Stomach (tissue), 9 donors: ENCODE measurements around the gene TNFRSF8. TPM values are rescaled to one million over a fixed set of nuclear protein-coding genes. Genes with fewer than 3 reads are reported as not detected.

Experiments
- DNase-seq, 2 donors: peaks; one replicate each; pipeline versions ENCODE4 v3.0.0 to v3.0.0-alpha.2; 2013 to 2019
- H3K27ac ChIP-seq, 5 donors: fragments of 200-600 bp in 4 of 5; sonication (generic) in 4 of 5; one replicate each; pipeline ENCODE4 v1.5.1; 2013 to 2019; ENCODE audit warnings: mild to moderate bottlenecking in 1 of 5, moderate library complexity in 1 of 5
- H3K27me3 ChIP-seq, 3 donors: fragments of 200-600 bp; sonication (generic); one replicate each; pipeline ENCODE4 v1.5.1; 2017 to 2019; ENCODE audit warnings: mixed run types in 1 of 3
- H3K36me3 ChIP-seq, 4 donors: fragments of 200-600 bp; sonication (generic); 1 replicate in 3 of 4; 2 replicates in 1 of 4; pipeline ENCODE4 v1.5.1; 2016 to 2019
- H3K4me1 ChIP-seq, 4 donors: fragments of 200-600 bp; sonication (generic); one replicate each; pipeline ENCODE4 v1.5.1; 2016 to 2019
- H3K4me3 ChIP-seq, 4 donors: fragments of 200-600 bp; sonication (generic) in 3 of 4; one replicate each; pipeline ENCODE4 v1.5.1; 2016 to 2019; ENCODE audit warnings: mild to moderate bottlenecking in 1 of 4
- H3K9me3 ChIP-seq, 4 donors: fragments of 200-600 bp; sonication (generic); one replicate each; pipeline ENCODE4 v1.5.1; 2016 to 2019
- EP300 ChIP-seq: sonication (generic); formaldehyde crosslinking; IDR thresholded peaks from one replicate; pipeline ENCODE4 v1.6.1; 2017; ENCODE audit warnings: antibody characterized with exemption
- POLR2A ChIP-seq, 4 donors: fragments of 450-650 bp; IDR thresholded peaks; one replicate each; pipeline ENCODE4 v1.6.1; 2016; ENCODE audit warnings: antibody characterized with exemption in 4 of 4, control low read depth in 2 of 4, mild to moderate bottlenecking in 1 of 4, moderate library complexity in 1 of 4
- POLR2AphosphoS5 ChIP-seq, 3 donors: sonication (generic); formaldehyde crosslinking; IDR thresholded peaks; one replicate each; pipeline ENCODE4 v1.6.1; 2016; ENCODE audit warnings: antibody characterized with exemption in 3 of 3
- WGBS, 5 donors: extraction: QIAGEN DNeasy Blood & Tissue Kit in 3 of 5; methylation state at CpG; one replicate each; pipeline versions ENCODE4 v1.1.5 to v1.1.7; 2013 to 2018; 5-methylcytosine and 5-hydroxymethylcytosine counted together
- intact Hi-C: fragments of 100-400 bp; cut with DNase I; formaldehyde crosslinking; loops from one replicate; pipeline ENCODE4 v1.15.1; 2023; ENCODE audit warnings: low total_unique reads
- polyA plus RNA-seq, 3 donors: library from polyadenylated mRNA; stranded (reverse); fragments of 200-250 nt; gene quantifications; one replicate each; pipeline ENCODE4 v1.2.3, GENCODE V29; 2013
- total RNA-seq, 5 donors: library from RNA; depleted of rRNA; stranded (reverse); fragments of >200 nt; gene quantifications; one replicate each; pipeline versions ENCODE4 v1.1.0 to v1.2.3, GENCODE V29; 2014 to 2016
- TF ChIP-seq, protein P1 (sequence below), 7 experiments: fragments of 450-650 bp in 4 of 7; fragments of 200-600 bp in 3 of 7; sonication (generic) in 3 of 7; IDR thresholded peaks; one replicate each; pipeline ENCODE4 v1.5.1; 2016 to 2019; ENCODE audit warnings: antibody characterized with exemption in 7 of 7, control low read depth in 2 of 7, mild to moderate bottlenecking in 1 of 7
- donor health status: healthy with polysubstance abuse.
- donor health status: Bipolar disorder and iron deficiency.
- donor health status: healthy.

The TNFRSF8 gene
- total and polyA plus RNA-seq, 8 donors = 0.18 to 2.1 (median 0.88) TPM; not detected in 2

DNA sequence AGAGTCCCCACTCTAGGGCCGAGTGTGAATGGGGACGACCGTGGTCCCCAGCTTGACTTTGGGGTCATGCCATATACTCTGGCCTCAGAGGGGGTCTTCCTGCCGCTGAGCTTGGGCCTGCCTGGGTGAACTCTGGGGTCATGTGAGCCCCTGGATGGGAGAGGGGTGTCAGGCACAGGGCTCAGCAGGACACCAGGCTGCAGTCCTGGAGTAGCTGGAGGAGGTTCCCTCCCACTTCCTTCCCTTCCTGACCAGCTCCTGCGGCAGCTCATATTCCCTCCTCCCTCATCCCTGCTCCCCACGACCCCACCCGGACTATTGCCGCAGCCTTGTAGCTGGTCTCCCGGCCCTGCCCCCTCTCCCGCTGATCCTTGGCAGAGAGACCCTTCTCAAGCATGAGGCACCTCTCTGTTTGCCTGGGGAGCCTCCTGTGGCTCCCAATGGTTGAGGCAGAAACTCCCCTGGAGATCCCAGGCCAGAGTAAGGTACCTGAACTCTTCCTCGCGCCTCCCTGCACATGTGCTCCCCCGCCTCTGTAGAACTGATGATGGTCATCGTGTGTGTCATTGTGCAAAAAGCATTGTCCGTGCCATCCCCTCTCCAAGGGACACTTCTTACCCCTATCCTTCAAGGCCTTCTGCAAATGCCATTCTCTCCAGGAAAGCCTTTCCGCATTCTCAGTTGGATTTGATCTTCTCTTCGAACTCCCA is 105.5 kb downstream of the TNFRSF8 start:
- no peaks in the 10 kb centered on the region for H3K9me3 ChIP-seq
- TF ChIP-seq POLR2A (IDR thresholded peaks at IDR 0.05) (no peak), POLR2AphosphoS5 (IDR thresholded peaks at IDR 0.05) (no peak), EP300 (no peak)
- TF ChIP-seq, protein P1, sequence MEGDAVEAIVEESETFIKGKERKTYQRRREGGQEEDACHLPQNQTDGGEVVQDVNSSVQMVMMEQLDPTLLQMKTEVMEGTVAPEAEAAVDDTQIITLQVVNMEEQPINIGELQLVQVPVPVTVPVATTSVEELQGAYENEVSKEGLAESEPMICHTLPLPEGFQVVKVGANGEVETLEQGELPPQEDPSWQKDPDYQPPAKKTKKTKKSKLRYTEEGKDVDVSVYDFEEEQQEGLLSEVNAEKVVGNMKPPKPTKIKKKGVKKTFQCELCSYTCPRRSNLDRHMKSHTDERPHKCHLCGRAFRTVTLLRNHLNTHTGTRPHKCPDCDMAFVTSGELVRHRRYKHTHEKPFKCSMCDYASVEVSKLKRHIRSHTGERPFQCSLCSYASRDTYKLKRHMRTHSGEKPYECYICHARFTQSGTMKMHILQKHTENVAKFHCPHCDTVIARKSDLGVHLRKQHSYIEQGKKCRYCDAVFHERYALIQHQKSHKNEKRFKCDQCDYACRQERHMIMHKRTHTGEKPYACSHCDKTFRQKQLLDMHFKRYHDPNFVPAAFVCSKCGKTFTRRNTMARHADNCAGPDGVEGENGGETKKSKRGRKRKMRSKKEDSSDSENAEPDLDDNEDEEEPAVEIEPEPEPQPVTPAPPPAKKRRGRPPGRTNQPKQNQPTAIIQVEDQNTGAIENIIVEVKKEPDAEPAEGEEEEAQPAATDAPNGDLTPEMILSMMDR (IDR thresholded peaks at IDR 0.05) = no peak
- peak overlapping the region; percentile 26 to 93 (median 88) for H3K27ac ChIP-seq
- intact Hi-C loops = no loop called here
- H3K36me3 ChIP-seq = peaks cover 0 to 5% (median 0%) of the 10 kb centered on the region in 4 donors
- H3K4me1 ChIP-seq = peaks cover 17 to 87% (median 60%) of the 10 kb centered on the region in 4 donors
- peaks cover 0 to 7% (median 0%) of the 10 kb centered on the region in 3 donors for H3K27me3 ChIP-seq
- peak overlapping the region; percentile 71 to 93 (median 86) for H3K4me3 ChIP-seq
- no peak for DNase-seq
- 60 to 79% (median 67%) methylated on average over 11 to 17 of the region's 17 CpGs for WGBS, 5 donors

DNA sequence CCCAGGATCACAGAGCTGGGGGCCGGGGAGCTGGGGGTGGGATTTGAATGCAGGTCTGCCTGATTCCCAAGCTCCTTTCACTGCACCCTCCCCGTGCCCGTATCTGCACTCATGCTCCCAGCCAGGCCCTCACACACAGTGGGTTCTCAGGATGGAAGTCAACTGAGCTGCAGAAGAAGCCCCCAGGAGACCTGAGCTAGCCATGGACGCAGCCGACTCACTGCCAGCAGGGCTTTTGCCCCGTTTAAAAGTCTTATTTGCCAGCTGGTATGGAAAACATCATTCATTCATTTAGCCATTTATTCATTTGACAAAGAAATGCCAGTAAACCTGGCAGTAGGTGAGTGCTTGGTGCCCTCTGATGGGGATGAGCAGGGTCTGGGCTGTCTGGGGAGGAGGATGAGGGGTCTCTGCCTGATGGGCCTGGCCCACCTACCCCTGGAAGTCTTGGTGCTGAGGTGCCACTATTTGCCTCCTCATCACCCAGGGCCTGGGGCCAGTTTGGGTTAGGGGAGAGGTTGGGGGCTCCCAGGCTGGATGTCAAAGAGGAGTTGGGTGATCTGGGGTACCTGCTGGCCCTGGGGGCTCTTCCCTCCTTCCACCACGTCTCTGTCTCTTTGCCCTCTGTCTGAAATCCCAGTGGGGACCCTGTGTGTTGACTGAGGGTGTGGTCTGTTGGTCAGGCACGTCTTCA is 106.5 kb downstream of the TNFRSF8 start:
- peaks cover 0 to 5% (median 0%) of the 10 kb centered on the region in 4 donors for H3K36me3 ChIP-seq
- H3K9me3 ChIP-seq = no peaks in the 10 kb centered on the region
- WGBS, 5 donors = 69 to 86% (median 77%) methylated on average over 5 to 8 of the region's 8 CpGs
- H3K4me1 ChIP-seq = peaks cover 21 to 83% (median 66%) of the 10 kb centered on the region in 4 donors
- H3K27ac ChIP-seq = peak overlapping the region; percentile 6 to 93 (median 88)
- DNase-seq = no peak
- peaks cover 0 to 7% (median 0%) of the 10 kb centered on the region in 3 donors for H3K27me3 ChIP-seq
- peak overlapping the region in 2 of 4 donors; percentile 71 to 80 for H3K4me3 ChIP-seq
- intact Hi-C loops = no loop called here
- TF ChIP-seq POLR2AphosphoS5 (IDR thresholded peaks at IDR 0.05) = no peak
- no peak for TF ChIP-seq POLR2A (IDR thresholded peaks at IDR 0.05)
- TF ChIP-seq, protein P1 (IDR thresholded peaks at IDR 0.05) = no peak
- TF ChIP-seq EP300 = no peak

DNA sequence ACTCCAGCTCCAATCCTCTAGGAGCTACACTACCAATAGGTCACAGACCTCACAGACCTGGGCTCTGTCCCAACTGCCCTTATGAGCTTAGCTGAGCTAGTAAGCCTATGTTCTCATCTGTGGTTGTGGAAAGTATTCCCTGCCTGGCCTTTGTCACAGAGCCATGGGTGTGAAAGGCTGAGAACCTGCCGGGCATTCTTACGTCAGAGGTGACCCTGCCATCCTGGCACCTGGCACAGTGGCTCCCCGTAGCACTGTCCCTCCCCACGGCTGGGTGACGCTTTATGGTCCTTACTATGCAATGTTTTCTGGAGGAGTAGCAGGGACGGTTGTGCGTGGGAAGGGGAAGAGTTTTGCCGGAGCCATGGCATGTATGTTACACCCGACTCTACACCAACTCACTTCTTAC is 107.2 kb downstream of the TNFRSF8 start:
- no peak for TF ChIP-seq EP300
- TF ChIP-seq, protein P1 (IDR thresholded peaks at IDR 0.05) = no peak
- TF ChIP-seq POLR2A (IDR thresholded peaks at IDR 0.05) = no peak
- peak in 2 of 3 donors; percentile 20 to 53 for TF ChIP-seq POLR2AphosphoS5 (IDR thresholded peaks at IDR 0.05)
- peak overlapping the region; percentile 6 to 93 (median 85) for H3K27ac ChIP-seq
- peak in 1 of 2 donors; percentile 72 for DNase-seq
- WGBS, 5 donors = 49 to 66% (median 64%) methylated on average over 9 of the region's 9 CpGs
- H3K9me3 ChIP-seq = no peaks in the 10 kb centered on the region
- peaks cover 0 to 7% (median 0%) of the 10 kb centered on the region in 3 donors for H3K27me3 ChIP-seq
- peaks cover 0 to 5% (median 0%) of the 10 kb centered on the region in 4 donors for H3K36me3 ChIP-seq
- peaks cover 28 to 86% (median 71%) of the 10 kb centered on the region in 4 donors for H3K4me1 ChIP-seq
- intact Hi-C loops = no loop called here
- peak overlapping the region in 1 of 4 donors; percentile 80 for H3K4me3 ChIP-seq

DNA sequence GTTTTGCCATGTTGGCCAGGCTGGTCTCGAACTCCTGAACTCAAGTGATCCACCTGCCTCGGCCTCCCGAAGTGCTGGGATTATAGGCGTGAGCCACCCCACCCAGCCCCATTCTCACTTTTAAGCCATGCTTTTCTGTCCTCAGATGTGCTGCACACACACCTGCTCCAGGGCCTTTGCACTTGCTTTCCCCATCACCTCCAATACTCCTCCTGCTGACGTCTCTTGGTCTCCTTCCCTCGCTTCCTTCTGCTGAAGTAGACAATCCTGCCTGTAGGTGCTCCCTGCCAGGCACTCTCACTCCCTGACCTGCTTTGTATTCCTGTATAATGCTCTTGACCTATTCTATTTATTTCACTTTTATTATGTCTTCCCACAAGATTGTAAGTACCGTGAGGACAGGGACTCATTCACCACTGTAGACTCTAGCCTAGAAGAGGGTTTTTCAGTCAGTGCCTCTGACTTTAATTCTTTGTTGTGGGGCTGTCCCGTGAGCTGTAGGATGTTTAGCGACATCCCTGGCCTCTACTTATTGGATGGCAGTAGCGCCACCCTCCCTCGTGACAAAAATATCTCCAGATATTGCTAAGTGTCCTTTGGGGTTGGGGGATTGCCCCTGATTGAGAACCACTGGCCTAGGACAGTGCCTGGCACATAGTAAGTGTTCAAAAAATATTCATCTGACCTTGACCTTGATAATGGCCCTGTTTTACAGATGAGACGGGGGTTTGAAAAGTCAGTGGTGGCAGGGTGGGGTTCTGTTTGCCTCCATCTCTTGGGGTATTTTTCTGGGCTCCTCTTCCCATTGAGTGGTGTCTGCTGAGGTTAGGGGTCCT is 108.3 kb downstream of the TNFRSF8 start:
- intact Hi-C loops = no loop called here

More for the DNA sequence above, 108.3 kb downstream of the TNFRSF8 start:
- WGBS, 5 donors = 88 to 92% (median 89%) methylated on average over 12 of the region's 12 CpGs
- no peaks in the 10 kb centered on the region for H3K9me3 ChIP-seq
- no peak for DNase-seq
- H3K36me3 ChIP-seq = peaks cover 0 to 5% (median 0%) of the 10 kb centered on the region in 4 donors
- H3K27ac ChIP-seq = peak overlapping the region in 4 of 5 donors; percentile 73 to 93 (median 82)
- H3K4me3 ChIP-seq = no peak overlapping the region
- H3K27me3 ChIP-seq = peaks cover 0 to 7% (median 0%) of the 10 kb centered on the region in 3 donors
- H3K4me1 ChIP-seq = peaks cover 30 to 89% (median 71%) of the 10 kb centered on the region in 4 donors
- TF ChIP-seq EP300 = no peak
- no peak for TF ChIP-seq POLR2AphosphoS5 (IDR thresholded peaks at IDR 0.05)
- TF ChIP-seq, protein P1 (IDR thresholded peaks at IDR 0.05) = no peak
